Measurements from ENCODE around the gene LRIT1. TPM values are rescaled to one million over a fixed set of nuclear protein-coding genes. Genes with fewer than 3 reads are reported as not detected.
A peak's percentile ranks its signal among the peaks of the same experiment; 100 is the strongest.

The LRIT1 gene
- total RNA-seq, 1 donor from 2014 or later = not detected

DNA sequence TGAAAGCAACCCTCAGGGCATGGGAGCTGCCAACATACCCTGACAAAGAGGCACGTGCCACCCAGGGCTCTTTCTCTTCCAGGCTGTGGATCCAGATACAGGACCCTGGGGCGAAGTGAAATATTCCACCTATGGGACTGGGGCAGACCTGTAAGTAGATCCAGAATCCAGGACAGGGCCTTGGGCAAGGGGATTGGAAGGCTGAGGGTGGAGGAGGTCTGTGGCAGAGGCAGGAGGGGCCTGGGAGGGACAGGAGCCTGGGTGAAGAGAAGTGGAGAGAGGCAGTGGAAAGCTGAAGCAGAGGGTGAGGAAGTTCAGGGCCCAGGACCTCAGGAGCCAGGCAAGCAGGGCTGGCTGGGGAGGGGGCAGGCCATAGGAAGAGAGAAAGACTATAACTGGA is 29.8 kb downstream of the LRIT1 start:
- no peaks in the 10 kb centered on the region for H3K4me1 Mint-ChIP-seq (ENCODE audit: low read depth, unreplicated experiment)
- TF ChIP-seq, protein P1, sequence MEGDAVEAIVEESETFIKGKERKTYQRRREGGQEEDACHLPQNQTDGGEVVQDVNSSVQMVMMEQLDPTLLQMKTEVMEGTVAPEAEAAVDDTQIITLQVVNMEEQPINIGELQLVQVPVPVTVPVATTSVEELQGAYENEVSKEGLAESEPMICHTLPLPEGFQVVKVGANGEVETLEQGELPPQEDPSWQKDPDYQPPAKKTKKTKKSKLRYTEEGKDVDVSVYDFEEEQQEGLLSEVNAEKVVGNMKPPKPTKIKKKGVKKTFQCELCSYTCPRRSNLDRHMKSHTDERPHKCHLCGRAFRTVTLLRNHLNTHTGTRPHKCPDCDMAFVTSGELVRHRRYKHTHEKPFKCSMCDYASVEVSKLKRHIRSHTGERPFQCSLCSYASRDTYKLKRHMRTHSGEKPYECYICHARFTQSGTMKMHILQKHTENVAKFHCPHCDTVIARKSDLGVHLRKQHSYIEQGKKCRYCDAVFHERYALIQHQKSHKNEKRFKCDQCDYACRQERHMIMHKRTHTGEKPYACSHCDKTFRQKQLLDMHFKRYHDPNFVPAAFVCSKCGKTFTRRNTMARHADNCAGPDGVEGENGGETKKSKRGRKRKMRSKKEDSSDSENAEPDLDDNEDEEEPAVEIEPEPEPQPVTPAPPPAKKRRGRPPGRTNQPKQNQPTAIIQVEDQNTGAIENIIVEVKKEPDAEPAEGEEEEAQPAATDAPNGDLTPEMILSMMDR (IDR thresholded peaks at IDR 0.05; ENCODE audit: partially characterized antibody, unreplicated experiment) = no peak
- no peak for DNase-seq

DNA sequence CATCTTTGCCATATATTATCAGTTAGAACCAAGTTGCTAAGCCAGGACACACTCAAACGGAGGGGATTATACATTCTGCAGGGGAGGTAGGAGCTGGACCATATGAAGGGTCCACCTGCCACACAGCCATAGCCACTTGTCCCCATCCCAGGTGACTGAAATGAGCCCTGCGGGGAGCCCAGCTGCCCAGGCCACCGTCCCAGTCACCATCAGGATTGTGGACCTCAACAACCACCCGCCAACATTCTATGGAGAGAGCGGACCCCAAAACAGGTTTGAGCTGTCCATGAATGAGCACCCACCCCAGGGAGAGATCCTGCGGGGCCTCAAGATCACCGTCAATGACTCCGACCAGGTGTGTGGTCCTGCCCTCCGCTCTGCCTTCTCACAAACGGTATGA is 33.3 kb downstream of the LRIT1 start:
- TF ChIP-seq, protein P1 (IDR thresholded peaks at IDR 0.05; ENCODE audit: partially characterized antibody, unreplicated experiment) = no peak
- Mint-ChIP-seq H3K4me3 (ENCODE audit: unreplicated experiment) (no peak overlapping the region), H3K9me3 (ENCODE audit: unreplicated experiment) (no peaks in the 10 kb centered on the region), H3K27me3 (ENCODE audit: unreplicated experiment) (peaks cover 4% of the 10 kb centered on the region), H3K36me3 (ENCODE audit: unreplicated experiment) (no peaks in the 10 kb centered on the region), H3K4me1 (ENCODE audit: low read depth, unreplicated experiment) (no peaks in the 10 kb centered on the region), H3K27ac (ENCODE audit: unreplicated experiment) (no peak overlapping the region)
- DNase-seq = no peak

More for the DNA sequence above, 29.8 kb downstream of the LRIT1 start:
- H3K27me3 Mint-ChIP-seq (ENCODE audit: unreplicated experiment) = peaks cover 6% of the 10 kb centered on the region
- H3K36me3 Mint-ChIP-seq (ENCODE audit: unreplicated experiment) = no peaks in the 10 kb centered on the region
- no peak overlapping the region for H3K4me3 Mint-ChIP-seq (ENCODE audit: unreplicated experiment)
- H3K27ac Mint-ChIP-seq (ENCODE audit: unreplicated experiment) = no peak overlapping the region
- H3K9me3 Mint-ChIP-seq (ENCODE audit: unreplicated experiment) = no peaks in the 10 kb centered on the region

DNA sequence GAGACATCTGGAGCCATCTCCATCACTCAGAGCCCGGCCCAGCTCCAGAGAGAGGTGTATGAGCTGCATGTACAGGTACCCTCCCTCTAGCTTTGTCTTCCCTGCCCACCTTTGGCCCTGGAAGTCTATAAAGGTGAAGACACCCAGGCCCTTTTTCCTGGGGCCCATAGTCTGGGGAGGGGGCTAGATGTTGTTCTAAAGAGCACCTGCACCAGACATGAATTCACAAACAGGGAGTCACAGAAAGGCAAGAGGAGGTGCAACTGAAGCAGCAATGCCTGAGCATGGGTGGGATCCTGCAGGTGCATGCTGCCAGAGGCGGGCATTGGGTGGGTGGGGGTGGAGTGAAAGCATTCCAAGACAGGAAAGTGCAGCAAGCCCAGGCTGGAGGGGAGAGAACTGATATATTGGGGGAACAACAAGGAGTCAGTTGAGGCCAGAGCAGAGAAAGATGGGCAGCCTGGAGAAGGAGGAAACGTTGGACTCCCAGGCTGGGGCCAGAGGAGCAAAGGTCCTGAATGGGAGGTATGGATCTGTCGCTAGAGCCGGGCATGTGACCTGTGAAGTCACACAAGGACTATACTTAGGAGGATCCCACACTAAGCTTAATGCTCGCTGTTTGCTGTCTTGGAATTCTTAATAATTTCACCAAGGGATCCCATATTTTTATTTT is 35.4 kb downstream of the LRIT1 start:
- H3K27ac Mint-ChIP-seq (ENCODE audit: unreplicated experiment) = no peak overlapping the region
- no peak for DNase-seq
- TF ChIP-seq, protein P1 (IDR thresholded peaks at IDR 0.05; ENCODE audit: partially characterized antibody, unreplicated experiment) = peak; percentile 19
- H3K9me3 Mint-ChIP-seq (ENCODE audit: unreplicated experiment) = no peaks in the 10 kb centered on the region
- no peak overlapping the region for H3K4me3 Mint-ChIP-seq (ENCODE audit: unreplicated experiment)
- no peaks in the 10 kb centered on the region for H3K36me3 Mint-ChIP-seq (ENCODE audit: unreplicated experiment)
- H3K4me1 Mint-ChIP-seq (ENCODE audit: low read depth, unreplicated experiment) = peaks cover 3% of the 10 kb centered on the region
- H3K27me3 Mint-ChIP-seq (ENCODE audit: unreplicated experiment) = peaks cover 5% of the 10 kb centered on the region

DNA sequence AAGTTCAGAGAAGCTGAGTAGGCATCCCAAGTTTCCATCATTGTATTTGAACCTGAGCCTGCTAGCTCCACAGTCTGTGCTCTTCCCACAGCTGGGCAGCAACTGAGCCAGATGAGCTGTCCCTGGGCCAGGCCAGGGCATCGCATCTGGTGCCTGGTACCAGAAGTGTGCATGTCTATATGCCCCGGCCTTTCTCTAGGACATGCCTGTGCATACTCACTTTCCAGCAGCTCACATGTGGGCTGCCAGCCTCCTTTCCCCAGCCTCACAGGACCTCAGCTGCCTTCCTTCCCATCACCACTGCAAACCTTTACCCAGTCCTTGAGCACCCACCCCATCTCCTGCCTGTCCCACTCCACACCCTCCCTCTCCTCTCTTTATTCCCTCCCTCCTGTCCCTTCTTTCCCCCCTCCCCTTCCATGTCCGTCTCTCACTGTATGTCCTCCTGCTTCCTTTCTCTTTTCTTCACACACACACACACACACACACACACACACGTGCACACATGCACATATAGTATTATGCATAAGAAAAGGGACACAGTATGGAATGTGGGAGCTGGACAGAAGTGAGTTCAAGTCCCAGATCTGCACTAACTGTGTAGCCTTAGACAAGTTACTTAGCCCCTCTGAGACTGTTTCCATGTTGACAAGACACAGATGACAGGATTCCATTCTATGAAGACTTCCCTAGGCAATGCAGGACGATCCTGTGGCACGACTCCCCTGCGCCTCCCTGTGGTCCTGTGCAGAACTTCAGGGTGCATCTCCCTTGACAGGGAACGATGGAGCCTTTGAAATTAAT is 36.1 kb downstream of the LRIT1 start:
- Mint-ChIP-seq H3K27me3 (ENCODE audit: unreplicated experiment) (peaks cover 3% of the 10 kb centered on the region), H3K4me1 (ENCODE audit: low read depth, unreplicated experiment) (peaks cover 5% of the 10 kb centered on the region), H3K27ac (ENCODE audit: unreplicated experiment) (no peak overlapping the region), H3K4me3 (ENCODE audit: unreplicated experiment) (no peak overlapping the region), H3K9me3 (ENCODE audit: unreplicated experiment) (no peaks in the 10 kb centered on the region), H3K36me3 (ENCODE audit: unreplicated experiment) (no peaks in the 10 kb centered on the region)
- TF ChIP-seq, protein P1 (IDR thresholded peaks at IDR 0.05; ENCODE audit: partially characterized antibody, unreplicated experiment) = peak; percentile 80
- peak; percentile 91 for DNase-seq

DNA sequence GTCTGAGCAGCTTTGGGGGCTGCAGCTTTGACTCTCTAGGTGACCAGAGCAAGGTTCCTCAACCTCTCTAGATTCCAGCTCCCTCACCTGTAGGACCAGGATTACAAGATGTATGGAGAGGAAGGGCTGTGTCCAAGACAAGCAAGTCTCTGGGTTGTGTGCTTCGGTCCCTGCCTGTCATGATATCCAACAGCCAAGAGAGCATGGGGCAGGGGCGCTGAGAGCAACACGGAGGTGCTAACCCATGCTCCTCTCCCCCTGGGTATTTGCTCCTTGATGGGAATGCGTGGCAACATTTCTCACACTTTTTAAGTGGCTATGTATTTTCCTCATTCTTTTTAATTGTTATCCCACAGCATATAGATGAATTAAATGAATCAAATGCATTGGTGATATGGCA is 36.7 kb downstream of the LRIT1 start:
- H3K9me3 Mint-ChIP-seq (ENCODE audit: unreplicated experiment) = no peaks in the 10 kb centered on the region
- DNase-seq = no peak
- H3K4me3 Mint-ChIP-seq (ENCODE audit: unreplicated experiment) = no peak overlapping the region
- H3K27me3 Mint-ChIP-seq (ENCODE audit: unreplicated experiment) = peaks cover 5% of the 10 kb centered on the region
- H3K4me1 Mint-ChIP-seq (ENCODE audit: low read depth, unreplicated experiment) = peaks cover 5% of the 10 kb centered on the region
- H3K27ac Mint-ChIP-seq (ENCODE audit: unreplicated experiment) = no peak overlapping the region
- no peaks in the 10 kb centered on the region for H3K36me3 Mint-ChIP-seq (ENCODE audit: unreplicated experiment)
- TF ChIP-seq, protein P1 (IDR thresholded peaks at IDR 0.05; ENCODE audit: partially characterized antibody, unreplicated experiment) = no peak

Data from glutamatergic neuron (in vitro differentiated cells).